Astrocyte (in vitro differentiated cells and primary cell): Measurements from ENCODE around the gene METAP1D. TPM values are rescaled to one million over a fixed set of nuclear protein-coding genes. Genes with fewer than 3 reads are reported as not detected.
A peak's percentile ranks its signal among the peaks of the same experiment; 100 is the strongest.

Experiments
- DNase-seq: peaks from one replicate; pipeline ENCODE4 v3.0.0-alpha.2; 2010; ENCODE audit warnings: low read depth
- FAIRE-seq: peaks from 2 replicates; lab custom pipeline; 2011; peaks lifted over from hg19 to GRCh38; lab: Jason Lieb, UNC
- H2AFZ ChIP-seq: 2 replicates; pipeline ENCODE4 v1.6.0; 2012; ENCODE audit warnings: low read depth, low read length, inconsistent platforms
- H3K27ac ChIP-seq: 2 replicates; pipeline ENCODE4 v1.5.1; 2011; ENCODE audit warnings: low read depth, low read length, inconsistent platforms
- H3K27me3 ChIP-seq: 2 replicates; pipeline ENCODE4 v1.6.0; 2011; ENCODE audit warnings: low read length, inconsistent platforms; ENCODE audit not compliant: insufficient read depth
- H3K36me3 ChIP-seq: 2 replicates; pipeline ENCODE4 v1.5.1; 2011; ENCODE audit warnings: low read length, inconsistent platforms; ENCODE audit not compliant: insufficient read depth
- H3K4me1 ChIP-seq: 2 replicates; pipeline ENCODE4 v1.5.1; 2011; ENCODE audit warnings: low read length, inconsistent platforms; ENCODE audit not compliant: insufficient read depth
- H3K4me2 ChIP-seq: 2 replicates; pipeline ENCODE4 v1.6.0; 2012; ENCODE audit warnings: low read length, inconsistent platforms
- H3K4me3 ChIP-seq: 2 replicates; pipeline ENCODE4 v1.5.1; 2011; ENCODE audit warnings: low read depth, mild to moderate bottlenecking, low read length, inconsistent platforms; ENCODE audit not compliant: insufficient read depth
- H3K79me2 ChIP-seq: 2 replicates; pipeline ENCODE4 v1.6.0; 2012; ENCODE audit warnings: mild to moderate bottlenecking, low read length, inconsistent platforms; ENCODE audit not compliant: insufficient read depth
- H3K9ac ChIP-seq: 2 replicates; pipeline ENCODE4 v1.6.0; 2012; ENCODE audit warnings: mild to moderate bottlenecking, low read length, inconsistent platforms
- H3K9me3 ChIP-seq: 2 replicates; pipeline ENCODE4 v1.5.1; 2012; ENCODE audit warnings: low read depth, mild to moderate bottlenecking, low read length, inconsistent platforms; ENCODE audit not compliant: insufficient read depth
- H4K20me1 ChIP-seq: 2 replicates; pipeline ENCODE4 v1.6.0; 2012; ENCODE audit warnings: low read length, inconsistent platforms; ENCODE audit not compliant: insufficient read depth
- H3K27ac Mint-ChIP-seq: one replicate; pipeline ENCODE4 v1.8.0; 2021; ENCODE audit warnings: mild to moderate bottlenecking, mixed read lengths; ENCODE audit not compliant: unreplicated experiment
- H3K27me3 Mint-ChIP-seq: one replicate; pipeline ENCODE4 v1.8.0; 2021; ENCODE audit warnings: low read depth, mixed read lengths; ENCODE audit not compliant: unreplicated experiment
- H3K36me3 Mint-ChIP-seq: one replicate; pipeline ENCODE4 v1.8.0; 2021; ENCODE audit warnings: low read depth, mixed read lengths; ENCODE audit not compliant: unreplicated experiment
- H3K4me1 Mint-ChIP-seq: one replicate; pipeline ENCODE4 v1.8.0; 2021; ENCODE audit warnings: low read depth, mixed read lengths; ENCODE audit not compliant: unreplicated experiment
- H3K4me3 Mint-ChIP-seq: one replicate; pipeline ENCODE4 v1.8.0; 2021; ENCODE audit warnings: mild to moderate bottlenecking, moderate library complexity, mixed read lengths; ENCODE audit not compliant: unreplicated experiment
- H3K9me3 Mint-ChIP-seq: one replicate; pipeline ENCODE4 v1.8.0; 2021; ENCODE audit warnings: mild to moderate bottlenecking, mixed read lengths; ENCODE audit not compliant: unreplicated experiment
- CTCF ChIP-seq: IDR thresholded peaks from 2 replicates; pipeline ENCODE4 v1.5.1; 2011; ENCODE audit warnings: low read depth, mild to moderate bottlenecking, inconsistent platforms, low read length, moderate library complexity; ENCODE audit not compliant: insufficient read depth
- EZH2 ChIP-seq: IDR thresholded peaks from 2 replicates; pipeline ENCODE4 v1.6.1; 2012; ENCODE audit warnings: mild to moderate bottlenecking, low read length, inconsistent platforms; ENCODE audit not compliant: insufficient read depth
- total RNA-seq: library from RNA; stranded (reverse); gene quantifications from 2 replicates; pipeline ENCODE4 v1.2.1, GENCODE V29; 2021

The METAP1D gene
- total RNA-seq, 1 donor from 2014 or later = 6.5 TPM

GRCh38 chr2:172095905-172096625 is 96.3 kb downstream of the METAP1D start:
- H3K4me1 ChIP-seq = peaks cover 42% of the 10 kb centered on the region
- no peaks in the 10 kb centered on the region for H3K36me3 ChIP-seq
- no peaks in the 10 kb centered on the region for H3K79me2 ChIP-seq
- peak overlapping the region; percentile 55 for H3K9ac ChIP-seq
- Mint-ChIP-seq H3K36me3 (no peaks in the 10 kb centered on the region), H3K4me3 (peak overlapping the region; percentile 84), H3K27ac (peak overlapping the region; percentile 93), H3K4me1 (peaks cover 22% of the 10 kb centered on the region), H3K9me3 (peaks cover 3% of the 10 kb centered on the region), H3K27me3 (peaks cover 34% of the 10 kb centered on the region)
- no peak overlapping the region for H3K27ac ChIP-seq
- no peaks in the 10 kb centered on the region for H3K9me3 ChIP-seq
- H4K20me1 ChIP-seq = peaks cover 20% of the 10 kb centered on the region
- peak overlapping the region; percentile 80 for H2AFZ ChIP-seq
- peak overlapping the region; percentile 96 for H3K4me2 ChIP-seq
- peak overlapping the region; percentile 65 for H3K4me3 ChIP-seq
- peaks cover 53% of the 10 kb centered on the region for H3K27me3 ChIP-seq
- FAIRE-seq (no peak), DNase-seq (no peak)
- TF ChIP-seq CTCF (no peak), EZH2 (no peak)

- Histone ChIP-seq H2AFZ (peak overlapping the region; percentile 80), H3K4me3 (peak overlapping the region; percentile 35), H3K9me3 (no peaks in the 10 kb centered on the region), H3K4me1 (peaks cover 49% of the 10 kb centered on the region), H3K9ac (peak overlapping the region; percentile 57), H3K36me3 (no peaks in the 10 kb centered on the region), H3K4me2 (peak overlapping the region; percentile 96), H4K20me1 (peaks cover 16% of the 10 kb centered on the region), H3K79me2 (no peaks in the 10 kb centered on the region), H3K27me3 (peaks cover 51% of the 10 kb centered on the region), H3K27ac (no peak overlapping the region)
- H3K27me3 Mint-ChIP-seq = peaks cover 31% of the 10 kb centered on the region
- H3K4me3 Mint-ChIP-seq = peak overlapping the region; percentile 81
- TF ChIP-seq EZH2 = peak; percentile 46
- TF ChIP-seq CTCF = no peak
- peaks cover 3% of the 10 kb centered on the region for H3K9me3 Mint-ChIP-seq
- FAIRE-seq (no peak), DNase-seq (peak; percentile 39)
- H3K36me3 Mint-ChIP-seq = no peaks in the 10 kb centered on the region
- peak overlapping the region; percentile 89 for H3K27ac Mint-ChIP-seq
- H3K4me1 Mint-ChIP-seq = peaks cover 22% of the 10 kb centered on the region
Measured at GRCh38 chr2:172096626-172097547, 97.1 kb downstream of the METAP1D start.
